Duodenal mucosa (tissue), 2 donors: Measurements from ENCODE around the gene ECT2.
"Not testable (repeated sequence)": the region's sequence is repeated elsewhere in the genome, so short reads cannot be mapped to it uniquely, and the experiment has no call there.

Source experiments
- H3K27ac ChIP-seq: one replicate; pipeline ENCODE4 v1.7.0; 2013; ENCODE audit warnings: low read depth, low read length
- H3K27me3 ChIP-seq, 2 donors: one replicate each; pipeline ENCODE4 v1.7.0; 2013; ENCODE audit warnings: low read length in 2 of 2, control low read depth in 1 of 2; ENCODE audit not compliant: insufficient read depth in 2 of 2, control insufficient read depth in 1 of 2
- H3K36me3 ChIP-seq, 2 donors: one replicate each; pipeline ENCODE4 v1.7.0; 2013; ENCODE audit warnings: low read length in 2 of 2, control low read depth in 1 of 2; ENCODE audit not compliant: insufficient read depth in 2 of 2, control insufficient read depth in 1 of 2
- H3K4me1 ChIP-seq, 2 donors: one replicate each; pipeline ENCODE4 v1.7.0; 2013; ENCODE audit warnings: low read length in 2 of 2, control low read depth in 1 of 2; ENCODE audit not compliant: insufficient read depth in 2 of 2, control insufficient read depth in 1 of 2
- H3K4me3 ChIP-seq, 2 donors: one replicate each; pipeline ENCODE4 v1.7.0; 2013; ENCODE audit warnings: low read length in 2 of 2, low read depth in 1 of 2
- H3K9ac ChIP-seq, 2 donors: one replicate each; pipeline ENCODE4 v1.7.0; 2013; ENCODE audit warnings: low read length in 2 of 2, low read depth in 1 of 2
- H3K9me3 ChIP-seq, 2 donors: one replicate each; pipeline ENCODE4 v1.7.0; 2013; ENCODE audit warnings: low read length in 2 of 2, control low read depth in 1 of 2; ENCODE audit not compliant: control insufficient read depth in 1 of 2

ECT2 gene

DNA sequence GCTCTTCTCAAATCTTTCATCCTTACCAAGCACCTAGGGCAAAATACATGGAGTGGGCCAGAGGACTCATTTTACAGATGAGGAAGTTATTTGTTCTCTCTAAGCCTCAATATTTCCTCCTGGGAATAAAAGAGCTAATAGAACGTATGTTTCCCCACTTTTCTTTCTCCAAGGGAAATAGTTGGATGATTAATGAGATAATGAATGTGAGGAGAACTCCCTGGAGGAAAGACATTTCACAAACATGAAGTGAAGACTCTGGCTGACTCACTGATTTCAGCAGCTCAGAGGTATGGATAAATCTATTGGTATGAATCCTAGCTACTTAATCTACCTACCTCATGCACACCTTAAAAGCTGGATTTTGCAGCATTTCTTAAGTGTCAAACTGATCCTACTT is 98.4 kb downstream of the ECT2 start:
- H3K9me3 ChIP-seq, result no peaks in the 10 kb centered on the region
- H3K9ac ChIP-seq, result no peak overlapping the region
- no peaks in the 10 kb centered on the region for H3K4me1 ChIP-seq
- H3K27me3 ChIP-seq, result no peaks in the 10 kb centered on the region
- H3K36me3 ChIP-seq, result no peaks in the 10 kb centered on the region
- H3K27ac ChIP-seq, result no peak overlapping the region
- no peak overlapping the region for H3K4me3 ChIP-seq

DNA sequence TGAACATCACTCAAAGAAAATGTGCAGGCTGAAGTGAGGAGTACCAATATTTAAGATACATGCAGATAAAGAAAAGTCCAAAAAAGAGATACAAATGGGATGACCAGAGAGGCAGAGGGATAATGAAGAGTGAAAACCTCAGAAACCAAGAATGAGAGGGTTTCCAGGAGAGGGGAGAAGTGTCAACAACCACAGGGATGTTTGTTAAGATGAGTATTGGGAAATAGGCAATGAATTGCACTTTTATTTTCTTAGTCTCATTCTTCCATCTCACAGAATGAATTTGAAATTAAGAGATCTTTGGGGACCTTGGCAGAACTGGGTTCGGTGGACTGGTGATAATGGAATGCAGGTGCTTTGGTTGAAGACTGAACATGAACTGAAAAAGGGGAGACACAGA is 102.5 kb downstream of the ECT2 start:
- Histone ChIP-seq H3K4me3 (no peak overlapping the region), H3K9me3 (no peaks in the 10 kb centered on the region), H3K4me1 (peaks cover 0 to 9% of the 10 kb centered on the region in 2 donors), H3K36me3 (no peaks in the 10 kb centered on the region), H3K27me3 (no peaks in the 10 kb centered on the region), H3K9ac (no peak overlapping the region), H3K27ac (no peak overlapping the region)

DNA sequence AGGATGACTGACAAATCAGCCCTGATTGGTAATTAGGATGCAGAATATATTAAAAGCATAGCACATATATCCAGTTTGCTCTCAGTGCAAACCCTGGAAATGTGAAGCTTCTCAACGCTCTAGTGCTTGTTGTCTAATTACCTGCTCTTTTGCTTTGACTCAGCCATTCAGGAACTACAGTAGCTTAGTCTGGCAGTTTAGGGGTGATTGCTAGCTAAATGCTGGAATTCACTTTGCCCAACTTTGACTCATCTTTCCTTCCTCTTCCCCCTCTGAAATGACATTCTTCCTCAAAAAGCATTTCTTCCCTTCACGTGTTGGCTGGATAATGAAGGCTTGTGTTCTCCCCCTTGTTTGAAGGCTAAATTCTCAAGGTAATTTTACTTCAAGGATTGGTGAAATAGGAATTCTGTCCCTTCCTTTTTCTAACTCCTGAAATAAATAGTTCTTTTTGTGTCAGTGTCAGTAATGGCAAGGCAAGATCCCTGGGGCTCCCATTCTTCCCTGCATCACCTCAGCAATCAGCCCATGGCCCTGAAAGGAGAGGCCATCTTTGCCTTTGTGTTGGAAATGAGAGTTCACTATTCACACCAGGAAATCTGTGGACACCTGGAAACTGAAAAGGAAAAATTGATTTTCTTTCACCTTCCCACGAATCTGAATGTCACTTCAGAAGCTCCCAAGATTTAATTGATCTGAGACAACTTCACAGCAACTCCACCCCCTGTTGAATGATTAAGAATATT is 103.6 kb downstream of the ECT2 start:
- H3K4me3 ChIP-seq, result no peak overlapping the region
- H3K27me3 ChIP-seq, result no peaks in the 10 kb centered on the region
- no peaks in the 10 kb centered on the region for H3K9me3 ChIP-seq
- H3K36me3 ChIP-seq, result no peaks in the 10 kb centered on the region
- no peak overlapping the region for H3K9ac ChIP-seq
- peaks cover 0 to 10% of the 10 kb centered on the region in 2 donors for H3K4me1 ChIP-seq
- H3K27ac ChIP-seq, result no peak overlapping the region

DNA sequence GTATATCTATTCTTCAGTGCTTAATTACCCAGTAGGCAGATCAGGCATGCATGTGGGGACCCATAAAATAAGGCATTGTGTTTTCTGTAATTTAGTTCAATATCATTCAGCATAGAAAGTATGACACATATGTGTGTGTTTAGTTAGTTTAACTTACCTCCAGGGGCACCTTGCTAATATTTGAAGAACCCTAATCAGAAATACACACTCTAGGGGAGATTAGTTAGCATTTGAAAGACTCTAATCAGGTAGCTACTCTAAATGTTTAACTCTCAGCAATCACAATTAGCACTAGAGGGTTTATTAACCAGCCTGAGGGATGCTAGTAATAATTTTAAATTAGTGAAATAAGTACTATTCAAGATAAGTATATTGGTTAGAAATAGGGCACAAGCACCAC is 104.5 kb downstream of the ECT2 start:
- H3K9ac ChIP-seq, result no peak overlapping the region
- H3K36me3 ChIP-seq, result no peaks in the 10 kb centered on the region
- no peak overlapping the region for H3K27ac ChIP-seq
- no peaks in the 10 kb centered on the region for H3K9me3 ChIP-seq
- no peak overlapping the region for H3K4me3 ChIP-seq
- H3K27me3 ChIP-seq, result no peaks in the 10 kb centered on the region
- peaks cover 0 to 10% of the 10 kb centered on the region in 2 donors for H3K4me1 ChIP-seq

DNA sequence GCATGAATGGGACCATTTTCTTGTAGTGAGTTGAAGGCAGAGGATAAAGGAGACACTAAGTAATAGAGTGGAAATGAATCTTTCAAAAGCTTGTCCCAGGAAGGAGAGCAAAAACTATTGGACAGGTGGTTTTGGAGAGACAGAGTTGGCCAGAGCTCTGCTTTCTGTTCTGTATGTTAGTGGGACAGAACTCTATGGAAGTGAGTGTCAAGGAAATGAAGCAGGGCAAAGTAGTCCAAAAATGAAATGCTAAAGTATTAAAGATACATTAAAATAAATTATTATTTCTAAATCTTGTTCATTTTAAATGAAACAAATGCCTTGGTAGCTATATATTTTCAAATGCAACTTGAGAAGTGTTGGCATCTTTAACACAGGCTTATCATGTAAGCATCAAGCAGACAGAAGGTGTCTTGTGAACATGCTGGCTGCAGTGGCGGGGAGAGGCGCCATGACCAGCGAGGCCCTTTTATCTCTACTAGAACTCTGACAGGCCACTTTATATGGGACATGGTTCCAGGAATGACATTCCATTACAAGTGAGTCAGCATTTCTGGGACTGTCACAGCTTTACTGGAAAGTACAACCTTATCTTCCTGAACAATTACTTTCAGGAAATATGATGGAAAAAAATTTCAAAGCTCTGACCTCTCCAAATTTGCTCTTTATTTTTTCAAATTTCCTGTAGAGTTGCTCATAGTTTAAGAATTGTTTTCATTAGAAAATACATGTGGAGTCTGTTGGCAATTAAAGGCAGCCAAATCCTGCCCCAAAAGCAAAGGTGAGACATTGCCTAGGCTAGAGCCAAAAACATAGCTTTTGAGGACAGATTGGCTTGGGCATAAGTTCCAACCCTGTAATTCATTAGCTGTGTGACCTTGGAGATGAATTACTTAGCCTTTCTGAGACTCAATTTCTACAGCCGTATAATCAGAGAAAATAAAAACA is 106.5 kb downstream of the ECT2 start:
- Histone ChIP-seq H3K9me3 (no peaks in the 10 kb centered on the region), H3K9ac (no peak overlapping the region), H3K27me3 (no peaks in the 10 kb centered on the region), H3K27ac (no peak overlapping the region), H3K4me3 (no peak overlapping the region), H3K4me1 (peaks cover 0 to 10% of the 10 kb centered on the region in 2 donors), H3K36me3 (no peaks in the 10 kb centered on the region)

DNA sequence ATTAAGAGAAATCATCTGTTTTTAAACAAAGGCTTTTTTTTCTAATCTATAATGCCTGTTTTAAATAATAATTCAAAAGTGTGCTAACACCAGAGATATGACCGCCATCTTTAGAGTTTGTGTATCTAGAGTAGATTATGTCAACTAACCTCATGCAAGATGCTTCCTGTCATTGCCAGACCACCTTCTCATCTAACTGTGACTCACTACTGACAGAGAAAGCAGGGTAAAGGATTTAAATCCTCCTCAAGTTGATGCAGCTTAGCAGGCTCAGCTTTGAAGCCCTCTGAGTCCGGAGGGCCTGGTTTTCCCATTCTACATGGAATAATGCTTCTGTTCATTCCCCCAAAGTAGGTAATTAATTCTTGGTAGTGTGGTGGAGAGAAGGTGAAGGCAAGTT is 108.5 kb downstream of the ECT2 start:
- H3K36me3 ChIP-seq, result no peaks in the 10 kb centered on the region
- H3K9me3 ChIP-seq, result no peaks in the 10 kb centered on the region
- peaks cover 0 to 10% of the 10 kb centered on the region in 2 donors for H3K4me1 ChIP-seq
- H3K9ac ChIP-seq, result no peak overlapping the region
- H3K4me3 ChIP-seq, result no peak overlapping the region
- H3K27ac ChIP-seq, result no peak overlapping the region
- no peaks in the 10 kb centered on the region for H3K27me3 ChIP-seq

DNA sequence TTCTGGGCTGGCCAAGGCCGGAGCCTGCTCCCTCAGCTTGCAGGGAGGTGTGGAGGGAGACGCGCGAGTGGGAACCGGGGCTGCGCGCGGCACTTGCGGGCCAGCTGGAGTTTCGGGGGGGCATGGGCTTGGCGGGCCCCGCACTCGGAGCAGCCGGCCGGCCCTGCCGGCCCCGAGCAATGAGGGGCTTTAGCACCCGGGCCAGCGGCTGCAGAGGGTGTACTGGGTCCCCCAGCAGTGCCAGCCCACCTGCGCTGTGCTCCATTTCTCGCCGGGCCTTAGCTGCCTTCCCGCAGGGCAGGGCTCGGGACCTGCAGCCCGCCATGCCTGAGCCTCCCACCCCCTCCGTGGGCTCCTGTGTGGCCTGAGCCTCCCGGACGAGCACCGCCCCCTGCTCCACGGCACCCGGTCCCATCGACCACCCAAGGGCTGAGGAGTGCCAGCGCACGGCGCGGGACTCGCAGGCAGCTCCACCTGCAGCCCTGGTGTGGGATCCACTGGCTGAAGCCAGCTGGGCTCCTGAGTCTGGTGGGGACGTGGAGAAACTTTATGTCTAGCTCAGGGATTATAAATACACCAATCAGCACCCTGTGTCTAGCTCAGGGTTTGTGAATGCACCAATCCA is 116.3 kb downstream of the ECT2 start:
- H3K27ac ChIP-seq, H3K9me3 ChIP-seq, H3K4me3 ChIP-seq, H3K36me3 ChIP-seq, H3K9ac ChIP-seq, H3K27me3 ChIP-seq: not testable (repeated sequence)
- peaks cover 20 to 24% of the 10 kb centered on the region in 2 donors for H3K4me1 ChIP-seq

DNA sequence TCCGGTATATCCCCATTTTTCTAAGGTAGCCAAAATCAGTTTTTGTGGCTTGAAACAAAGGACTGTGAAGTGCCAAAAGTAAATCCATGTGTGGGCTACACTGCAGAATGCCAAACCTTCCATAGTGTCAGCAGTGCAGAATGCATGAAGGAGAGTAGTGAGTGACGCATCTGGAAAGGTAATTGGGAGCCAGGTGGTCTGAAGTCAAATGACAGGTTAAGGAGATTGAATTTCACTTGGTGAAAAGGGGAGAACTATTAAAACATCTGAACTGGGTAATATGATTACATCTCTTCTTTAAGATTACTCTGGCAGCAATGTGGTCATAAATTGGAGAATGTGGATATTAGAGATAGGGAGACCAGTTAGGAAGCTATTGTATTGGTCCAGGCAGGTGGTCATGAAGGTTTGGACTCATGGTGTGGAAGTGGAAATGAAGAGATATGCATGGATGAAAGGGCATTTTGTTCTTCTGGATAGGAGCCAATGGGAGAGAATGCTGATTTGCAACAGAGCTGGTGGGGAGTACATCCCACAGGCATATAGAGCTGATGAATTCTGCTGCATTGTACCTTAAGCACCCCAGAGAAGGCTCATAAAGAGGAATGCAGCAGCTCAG is 118.2 kb downstream of the ECT2 start:
- peaks cover 20 to 24% of the 10 kb centered on the region in 2 donors for H3K4me1 ChIP-seq
- H3K27me3 ChIP-seq, result no peaks in the 10 kb centered on the region
- peak overlapping the region in 1 of 2 donors; percentile 24 for H3K4me3 ChIP-seq
- no peak overlapping the region for H3K9ac ChIP-seq
- H3K9me3 ChIP-seq, result no peaks in the 10 kb centered on the region
- no peaks in the 10 kb centered on the region for H3K36me3 ChIP-seq
- no peak overlapping the region for H3K27ac ChIP-seq

DNA sequence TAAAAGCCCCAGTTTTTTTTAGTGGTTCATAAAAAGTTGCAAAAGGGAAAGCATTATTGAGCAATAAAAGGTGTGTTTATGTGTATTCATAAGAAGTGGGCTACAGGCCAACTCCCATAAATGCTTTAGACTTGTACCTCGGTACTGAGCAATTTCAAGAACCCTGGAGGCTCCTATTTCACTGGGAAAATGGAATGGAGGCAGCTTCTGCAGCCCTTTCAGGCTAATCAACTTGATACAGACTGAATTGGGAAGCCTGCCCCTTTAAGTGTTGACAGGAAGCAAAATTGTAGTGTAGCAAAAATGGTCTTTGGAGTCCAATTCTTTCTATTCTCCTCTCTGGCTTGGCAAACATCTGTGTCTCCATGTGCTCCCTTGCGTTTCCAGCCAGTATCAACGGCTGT is 118.8 kb downstream of the ECT2 start:
- Histone ChIP-seq H3K27ac (no peak overlapping the region), H3K27me3 (no peaks in the 10 kb centered on the region), H3K4me3 (no peak overlapping the region), H3K9ac (no peak overlapping the region), H3K36me3 (no peaks in the 10 kb centered on the region), H3K9me3 (no peaks in the 10 kb centered on the region), H3K4me1 (peaks cover 20 to 24% of the 10 kb centered on the region in 2 donors)
